Gastrocnemius medialis (tissue), 4 donors: ENCODE results near the gene MTCL1.

Experiments
- CTCF ChIP-seq, 5 experiments: fragments of 450-650 bp in 3 of 5; fragments of 200-600 bp in 2 of 5; sonication (generic) in 2 of 5; IDR thresholded peaks in 4 of 5; conservative IDR thresholded peaks in 1 of 5; 1 replicate in 4 of 5; 2 replicates in 1 of 5; pipeline ENCODE4 v1.5.1; 2016 to 2019; ENCODE audit warnings: antibody characterized with exemption in 5 of 5, mild to moderate bottlenecking in 3 of 5, moderate library complexity in 3 of 5
- POLR2A ChIP-seq, 2 donors: fragments of 450-650 bp; IDR thresholded peaks; one replicate each; pipeline ENCODE4 v1.6.1; 2017; ENCODE audit warnings: antibody characterized with exemption in 2 of 2, mild to moderate bottlenecking in 2 of 2, moderate library complexity in 2 of 2

- TF ChIP-seq CTCF (IDR thresholded peaks at IDR 0.05 in 4 of 5, conservative IDR thresholded peaks at IDR 0.05 in 1 of 5): no peak
- no peak for TF ChIP-seq POLR2A (IDR thresholded peaks at IDR 0.05)
These were observed 137.2 kb downstream of the MTCL1 start for GRCh38 chr18:8842506-8842905.
